Thoracic aorta (tissue), 2 donors: ENCODE data around the gene DNAJC1. TPM values are rescaled to one million over a fixed set of nuclear protein-coding genes. Genes with fewer than 3 reads are reported as not detected.
"Not testable (repeated sequence)": the region's sequence is repeated elsewhere in the genome, so short reads cannot be mapped to it uniquely, and the experiment has no call there.

Experiments used
- ATAC-seq: fragments of 150-250 bp; one replicate; pipeline ENCODE4 v1.8.0; 2017; ENCODE audit warnings: low read depth; ENCODE audit not compliant: insufficient number of reproducible peaks, low FRiP score
- DNase-seq: peaks from one replicate; pipeline ENCODE4 v3.0.0-alpha.2; 2020; ENCODE audit warnings: low spot score
- H3K27ac ChIP-seq, 2 donors: fragments of 200-600 bp; sonication (generic); 1 replicate in 1 of 2; 2 replicates in 1 of 2; pipeline ENCODE4 v1.5.1; 2016; ENCODE audit warnings: mild to moderate bottlenecking in 2 of 2, moderate library complexity in 2 of 2
- H3K27me3 ChIP-seq: fragments of 200-600 bp; sonication (generic); replicated peaks from 2 replicates; pipeline ENCODE4 v1.6.0; 2016; ENCODE audit warnings: mild to moderate bottlenecking; ENCODE audit not compliant: insufficient read depth
- H3K36me3 ChIP-seq: fragments of 200-600 bp; sonication (generic); one replicate; pipeline ENCODE4 v1.5.1; 2016
- H3K4me1 ChIP-seq, 2 donors: fragments of 200-600 bp; sonication (generic); 1 replicate in 1 of 2; 2 replicates in 1 of 2; pipeline versions ENCODE4 v1.5.1 to v1.6.0; 2016; ENCODE audit warnings: low read depth in 2 of 2, mild to moderate bottlenecking in 1 of 2; ENCODE audit not compliant: control insufficient read depth in 1 of 2
- H3K4me3 ChIP-seq: fragments of 200-600 bp; sonication (generic); 2 replicates; pipeline ENCODE4 v1.5.1; 2016; ENCODE audit warnings: mild to moderate bottlenecking
- H3K9me3 ChIP-seq: fragments of 200-600 bp; sonication (generic); 2 replicates; pipeline ENCODE4 v1.5.1; 2016
- total RNA-seq, 2 donors: library from RNA; depleted of rRNA; stranded (reverse); fragments of >200 nt; gene quantifications; one replicate each; pipeline versions ENCODE4 v1.1.0 to v1.2.3, GENCODE V29; 2016
- TF ChIP-seq, protein P1 (sequence below): fragments of 200-600 bp; sonication (generic); IDR thresholded peaks from one replicate; pipeline ENCODE4 v1.5.1; 2019; ENCODE audit warnings: antibody characterized with exemption

The DNAJC1 gene
- total RNA-seq, 2 donors from 2014 or later, result 63.1 to 156 TPM

DNA sequence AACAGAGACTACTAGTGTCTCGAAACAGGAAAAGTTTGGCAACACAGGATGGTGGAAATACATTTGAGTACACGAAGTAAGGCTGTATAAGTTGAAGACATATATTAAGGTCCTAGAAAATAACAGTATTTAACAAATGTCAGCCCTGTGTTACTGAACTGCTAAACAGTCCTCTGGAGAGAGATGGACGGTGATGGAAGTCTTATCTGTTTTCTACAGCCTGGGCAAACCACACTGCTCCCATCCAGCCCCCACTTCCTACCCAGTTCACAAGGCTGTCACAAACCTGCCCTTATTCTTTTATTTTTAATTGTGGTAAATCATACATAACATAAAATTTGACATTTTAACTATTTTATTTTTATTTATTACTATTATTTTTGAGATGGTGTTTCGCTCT is 179.1 kb downstream of the DNAJC1 start:
- Histone ChIP-seq H3K9me3 (peaks cover 24% of the 10 kb centered on the region), H3K27ac (no peak overlapping the region), H3K4me1 (no peaks in the 10 kb centered on the region), H3K27me3 (no peaks in the 10 kb centered on the region), H3K4me3 (no peak overlapping the region), H3K36me3 (no peaks in the 10 kb centered on the region)
- DNase-seq (no peak), ATAC-seq (no peak)
- TF ChIP-seq, protein P1, sequence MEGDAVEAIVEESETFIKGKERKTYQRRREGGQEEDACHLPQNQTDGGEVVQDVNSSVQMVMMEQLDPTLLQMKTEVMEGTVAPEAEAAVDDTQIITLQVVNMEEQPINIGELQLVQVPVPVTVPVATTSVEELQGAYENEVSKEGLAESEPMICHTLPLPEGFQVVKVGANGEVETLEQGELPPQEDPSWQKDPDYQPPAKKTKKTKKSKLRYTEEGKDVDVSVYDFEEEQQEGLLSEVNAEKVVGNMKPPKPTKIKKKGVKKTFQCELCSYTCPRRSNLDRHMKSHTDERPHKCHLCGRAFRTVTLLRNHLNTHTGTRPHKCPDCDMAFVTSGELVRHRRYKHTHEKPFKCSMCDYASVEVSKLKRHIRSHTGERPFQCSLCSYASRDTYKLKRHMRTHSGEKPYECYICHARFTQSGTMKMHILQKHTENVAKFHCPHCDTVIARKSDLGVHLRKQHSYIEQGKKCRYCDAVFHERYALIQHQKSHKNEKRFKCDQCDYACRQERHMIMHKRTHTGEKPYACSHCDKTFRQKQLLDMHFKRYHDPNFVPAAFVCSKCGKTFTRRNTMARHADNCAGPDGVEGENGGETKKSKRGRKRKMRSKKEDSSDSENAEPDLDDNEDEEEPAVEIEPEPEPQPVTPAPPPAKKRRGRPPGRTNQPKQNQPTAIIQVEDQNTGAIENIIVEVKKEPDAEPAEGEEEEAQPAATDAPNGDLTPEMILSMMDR, result no peak

DNA sequence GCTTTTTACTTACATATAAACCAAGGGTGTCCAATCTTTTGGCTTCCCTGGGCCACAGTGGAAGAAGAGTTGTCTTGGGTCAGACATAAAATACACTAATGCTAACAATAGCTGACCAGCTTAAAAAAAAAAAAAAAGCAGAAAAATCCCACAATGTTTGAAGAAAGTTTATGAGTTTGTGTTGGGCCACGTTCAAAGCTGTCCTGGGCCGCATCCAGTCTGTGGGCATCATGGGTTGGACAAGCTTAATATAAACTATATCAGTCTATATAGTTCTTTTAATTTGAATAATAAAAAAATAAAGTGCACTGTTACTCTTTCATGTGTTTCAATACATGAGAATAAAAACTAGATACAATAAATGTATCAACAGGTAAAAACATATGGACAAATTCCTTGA is 179.9 kb downstream of the DNAJC1 start:
- H3K4me3 ChIP-seq, result no peak overlapping the region
- ATAC-seq, result no peak
- TF ChIP-seq, protein P1, result no peak
- DNase-seq, result no peak
- H3K27ac ChIP-seq, result no peak overlapping the region
- peaks cover 17% of the 10 kb centered on the region for H3K9me3 ChIP-seq
- no peaks in the 10 kb centered on the region for H3K4me1 ChIP-seq
- H3K27me3 ChIP-seq, result no peaks in the 10 kb centered on the region
- no peaks in the 10 kb centered on the region for H3K36me3 ChIP-seq

DNA sequence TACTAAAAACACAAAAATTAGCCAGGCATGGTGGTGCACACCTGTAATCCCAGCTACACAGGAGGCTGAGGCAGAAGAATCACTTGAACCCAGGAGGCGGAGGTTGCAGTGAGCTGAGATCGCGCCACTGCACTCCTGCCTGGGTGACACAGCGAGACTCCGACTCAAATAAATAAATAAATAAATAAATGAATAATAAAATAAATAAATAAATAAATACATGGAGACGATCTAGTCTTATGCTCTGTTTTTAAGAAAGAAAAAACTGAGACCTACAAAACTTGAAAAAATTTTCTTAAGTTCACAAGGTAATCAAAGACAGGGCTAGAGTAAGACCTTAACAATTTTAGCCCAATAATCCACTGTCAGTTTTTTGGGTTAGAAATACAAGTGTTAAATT is 181.3 kb downstream of the DNAJC1 start:
- not testable (repeated sequence) for H3K36me3 ChIP-seq, H3K27ac ChIP-seq, H3K27me3 ChIP-seq, H3K4me3 ChIP-seq, ATAC-seq, H3K4me1 ChIP-seq, DNase-seq
- peaks cover 11% of the 10 kb centered on the region for H3K9me3 ChIP-seq

DNA sequence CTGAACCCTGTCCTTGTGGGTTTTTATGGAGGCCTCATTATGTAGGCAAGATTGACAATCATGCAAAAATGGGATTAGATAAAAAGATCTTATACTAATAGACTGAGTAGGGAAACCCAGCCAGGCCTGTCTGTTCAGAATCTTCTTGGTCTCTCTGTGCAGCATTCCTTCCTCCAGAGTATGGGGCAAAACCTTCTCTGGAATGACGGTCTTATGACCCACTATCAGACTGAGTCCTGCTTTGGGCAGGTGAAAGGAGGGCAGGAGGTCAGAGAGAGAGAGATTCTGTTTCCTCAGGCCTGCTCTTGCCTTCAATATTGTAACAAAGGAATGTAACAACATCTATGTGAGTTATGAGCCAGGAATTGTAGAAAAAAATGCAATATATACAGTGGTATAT is 182.6 kb downstream of the DNAJC1 start:
- TF ChIP-seq, protein P1, result no peak
- no peaks in the 10 kb centered on the region for H3K9me3 ChIP-seq
- H3K4me1 ChIP-seq, result no peaks in the 10 kb centered on the region
- H3K36me3 ChIP-seq, result no peaks in the 10 kb centered on the region
- ATAC-seq (no peak), DNase-seq (no peak)
- no peak overlapping the region for H3K27ac ChIP-seq
- no peak overlapping the region for H3K4me3 ChIP-seq
- no peaks in the 10 kb centered on the region for H3K27me3 ChIP-seq

DNA sequence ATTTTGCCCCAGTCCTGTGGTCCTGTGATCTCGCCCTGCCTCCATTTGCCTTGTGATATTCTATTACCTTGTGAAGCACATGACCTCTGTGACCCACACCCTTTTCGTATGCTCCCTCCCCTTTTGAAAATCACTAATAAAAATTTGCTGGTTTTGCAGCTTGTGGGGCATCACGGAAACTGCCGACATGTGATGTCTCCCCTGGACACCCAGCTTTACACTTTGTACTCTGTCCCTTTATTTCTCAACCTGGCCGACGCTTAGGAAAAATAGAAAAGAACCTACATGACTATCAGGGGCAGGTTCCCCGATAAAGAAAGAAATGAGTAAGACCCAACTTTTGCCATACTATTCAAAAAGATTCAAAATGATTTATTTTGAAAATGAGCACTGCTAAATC is 185.1 kb downstream of the DNAJC1 start:
- H3K27me3 ChIP-seq, H3K27ac ChIP-seq, H3K9me3 ChIP-seq, H3K4me1 ChIP-seq, ATAC-seq, DNase-seq, H3K36me3 ChIP-seq, H3K4me3 ChIP-seq: not testable (repeated sequence)

DNA sequence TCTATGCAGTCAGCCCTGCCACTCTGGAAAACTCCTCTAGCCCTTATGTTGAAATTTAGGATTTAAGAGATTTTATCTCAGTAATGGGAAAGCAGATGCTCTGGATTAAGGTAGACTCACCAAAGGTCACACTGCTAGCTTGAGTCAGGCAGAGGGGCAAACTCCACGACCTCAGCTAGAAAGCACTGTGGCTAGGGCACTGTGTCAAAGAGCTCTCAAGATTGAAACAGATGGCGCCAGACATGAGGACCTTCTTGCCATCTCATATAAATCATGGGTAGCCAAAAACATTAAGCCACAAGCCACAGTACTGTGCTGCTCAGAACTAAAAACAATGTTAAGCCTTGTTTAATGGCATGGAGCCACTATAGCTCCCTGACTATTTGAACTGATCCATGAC is 188.7 kb downstream of the DNAJC1 start:
- Histone ChIP-seq H3K4me3 (no peak overlapping the region), H3K27ac (no peak overlapping the region), H3K27me3 (no peaks in the 10 kb centered on the region), H3K36me3 (no peaks in the 10 kb centered on the region), H3K9me3 (no peaks in the 10 kb centered on the region), H3K4me1 (no peaks in the 10 kb centered on the region)
- DNase-seq, result no peak
- TF ChIP-seq, protein P1, result no peak
- ATAC-seq, result no peak
